Kidney epithelial cell (primary cell): ENCODE measurements around the gene DKK2. TPM values are rescaled to one million over a fixed set of nuclear protein-coding genes. Genes with fewer than 3 reads are reported as not detected.
A peak's percentile ranks its signal among the peaks of the same experiment; 100 is the strongest.

ENCODE experiments used
- DNase-seq: peaks from one replicate; pipeline ENCODE4 v3.0.0-alpha.2; 2010; ENCODE audit warnings: low read depth
- H3K27me3 ChIP-seq: 2 replicates; pipeline ENCODE4 v1.6.0; 2011; ENCODE audit warnings: low read length; ENCODE audit not compliant: control insufficient read depth, insufficient read depth
- H3K36me3 ChIP-seq: 2 replicates; pipeline ENCODE4 v1.5.1; 2011; ENCODE audit warnings: low read length; ENCODE audit not compliant: control insufficient read depth, insufficient read depth
- H3K4me3 ChIP-seq: 2 replicates; pipeline ENCODE4 v1.5.1; 2011; ENCODE audit warnings: low read depth, mild to moderate bottlenecking, control low read depth, low read length
- total RNA-seq: library from RNA; depleted of rRNA; stranded (reverse); fragments of >200 nt; gene quantifications from 2 replicates; pipeline ENCODE4 v1.2.3, GENCODE V29; 2015
- TF ChIP-seq, protein P1 (sequence below): IDR thresholded peaks from 2 replicates; pipeline ENCODE4 v1.5.1; 2011; ENCODE audit warnings: mild to moderate bottlenecking, moderate library complexity, low read length, control low read depth, inconsistent platforms; ENCODE audit not compliant: insufficient read depth, poor library complexity, severe bottlenecking

The DKK2 gene
- total RNA-seq, 1 donor from 2014 or later = not detected

DNA sequence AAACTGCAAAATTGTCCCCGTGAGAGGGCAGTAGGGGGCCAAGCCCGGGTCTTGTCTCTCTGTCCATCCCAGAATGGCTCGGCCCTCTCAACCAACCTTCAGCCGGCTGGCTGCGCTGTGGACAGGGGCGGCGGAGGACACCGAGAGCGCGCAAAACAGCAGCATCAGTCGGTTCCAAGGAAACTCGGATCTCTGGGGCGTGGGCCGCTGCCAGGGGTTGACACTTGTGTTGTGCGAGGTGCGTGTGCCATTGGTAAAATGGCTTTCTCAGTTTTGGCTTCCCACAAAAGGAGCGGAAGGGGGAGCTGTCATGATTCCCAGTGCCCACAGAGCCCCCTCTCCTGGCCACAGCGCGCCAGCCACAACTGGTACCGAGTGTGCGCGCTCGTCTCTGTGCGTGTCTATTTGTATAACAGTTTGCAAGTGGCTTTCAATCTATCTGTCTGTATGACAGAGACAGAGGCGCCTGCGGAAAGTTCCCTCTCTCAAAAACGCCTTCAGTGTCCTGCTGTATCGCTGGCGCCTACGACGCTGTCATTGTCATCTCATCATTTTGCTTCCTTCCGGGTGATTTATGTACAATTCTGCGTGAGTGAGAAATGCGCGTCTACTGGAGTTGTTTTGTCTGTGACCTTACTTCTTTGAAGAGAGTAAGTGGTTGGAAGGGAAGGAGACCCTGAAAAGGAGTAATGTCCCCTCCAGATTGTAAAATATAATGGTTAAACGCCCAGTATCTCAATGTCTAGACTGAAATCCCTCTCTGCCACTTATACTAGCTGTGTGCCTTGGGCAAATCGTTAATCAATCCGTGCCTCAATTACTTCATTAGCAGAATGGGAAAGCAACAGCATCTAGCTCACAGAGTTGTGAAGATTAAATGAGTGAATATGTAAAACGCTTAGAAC lies 1.8 kb downstream of the DKK2 start:
- Histone ChIP-seq H3K4me3 (peak overlapping the region; percentile 23), H3K36me3 (no peaks in the 10 kb centered on the region), H3K27me3 (peaks cover 40% of the 10 kb centered on the region)
- DNase-seq = no peak
- TF ChIP-seq, protein P1, sequence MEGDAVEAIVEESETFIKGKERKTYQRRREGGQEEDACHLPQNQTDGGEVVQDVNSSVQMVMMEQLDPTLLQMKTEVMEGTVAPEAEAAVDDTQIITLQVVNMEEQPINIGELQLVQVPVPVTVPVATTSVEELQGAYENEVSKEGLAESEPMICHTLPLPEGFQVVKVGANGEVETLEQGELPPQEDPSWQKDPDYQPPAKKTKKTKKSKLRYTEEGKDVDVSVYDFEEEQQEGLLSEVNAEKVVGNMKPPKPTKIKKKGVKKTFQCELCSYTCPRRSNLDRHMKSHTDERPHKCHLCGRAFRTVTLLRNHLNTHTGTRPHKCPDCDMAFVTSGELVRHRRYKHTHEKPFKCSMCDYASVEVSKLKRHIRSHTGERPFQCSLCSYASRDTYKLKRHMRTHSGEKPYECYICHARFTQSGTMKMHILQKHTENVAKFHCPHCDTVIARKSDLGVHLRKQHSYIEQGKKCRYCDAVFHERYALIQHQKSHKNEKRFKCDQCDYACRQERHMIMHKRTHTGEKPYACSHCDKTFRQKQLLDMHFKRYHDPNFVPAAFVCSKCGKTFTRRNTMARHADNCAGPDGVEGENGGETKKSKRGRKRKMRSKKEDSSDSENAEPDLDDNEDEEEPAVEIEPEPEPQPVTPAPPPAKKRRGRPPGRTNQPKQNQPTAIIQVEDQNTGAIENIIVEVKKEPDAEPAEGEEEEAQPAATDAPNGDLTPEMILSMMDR = peak; percentile 62

DNA sequence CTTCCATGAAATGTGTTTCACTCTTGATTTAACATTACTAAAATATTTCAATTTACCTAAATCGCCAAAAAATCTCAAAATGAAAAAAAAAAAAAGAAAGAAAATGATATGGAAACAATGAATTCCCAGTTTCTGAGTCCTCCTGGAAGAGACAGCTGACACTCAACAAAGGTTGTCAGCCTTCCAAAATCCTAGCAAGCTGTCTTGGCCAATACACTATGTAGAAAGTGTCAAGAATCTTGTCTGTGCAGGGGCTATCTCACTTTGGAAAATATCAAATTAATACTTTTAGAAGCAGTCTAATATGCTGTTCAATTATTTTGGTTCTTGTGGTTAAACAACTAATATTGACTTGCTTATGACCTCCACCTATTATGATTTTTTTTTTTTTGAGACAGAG lies 8.7 kb downstream of the DKK2 start:
- Histone ChIP-seq H3K36me3 (no peaks in the 10 kb centered on the region), H3K27me3 (no peaks in the 10 kb centered on the region), H3K4me3 (no peak overlapping the region)
- TF ChIP-seq, protein P1 = no peak
- DNase-seq = no peak

DNA sequence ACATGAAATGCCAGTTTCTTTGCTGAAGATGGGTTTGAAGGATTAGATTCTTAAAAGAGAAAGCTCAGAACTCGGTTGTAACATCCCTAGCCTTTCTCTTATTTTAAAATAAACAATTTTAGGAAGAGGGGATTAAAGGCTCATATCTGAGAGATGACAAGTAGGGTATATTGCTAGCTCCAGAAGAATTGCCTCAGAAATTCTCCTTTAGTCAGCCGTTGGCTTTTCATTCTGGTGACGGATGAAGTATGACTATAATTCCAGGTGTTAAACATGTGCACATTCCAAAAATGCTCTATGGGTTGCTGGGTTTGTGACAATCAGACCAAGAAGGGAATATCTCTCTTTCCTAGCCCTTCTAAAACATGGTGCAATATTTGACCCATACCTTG lies 17.8 kb downstream of the DKK2 start:
- TF ChIP-seq, protein P1 = no peak
- DNase-seq = no peak
- no peaks in the 10 kb centered on the region for H3K27me3 ChIP-seq
- no peak overlapping the region for H3K4me3 ChIP-seq
- H3K36me3 ChIP-seq = no peaks in the 10 kb centered on the region

DNA sequence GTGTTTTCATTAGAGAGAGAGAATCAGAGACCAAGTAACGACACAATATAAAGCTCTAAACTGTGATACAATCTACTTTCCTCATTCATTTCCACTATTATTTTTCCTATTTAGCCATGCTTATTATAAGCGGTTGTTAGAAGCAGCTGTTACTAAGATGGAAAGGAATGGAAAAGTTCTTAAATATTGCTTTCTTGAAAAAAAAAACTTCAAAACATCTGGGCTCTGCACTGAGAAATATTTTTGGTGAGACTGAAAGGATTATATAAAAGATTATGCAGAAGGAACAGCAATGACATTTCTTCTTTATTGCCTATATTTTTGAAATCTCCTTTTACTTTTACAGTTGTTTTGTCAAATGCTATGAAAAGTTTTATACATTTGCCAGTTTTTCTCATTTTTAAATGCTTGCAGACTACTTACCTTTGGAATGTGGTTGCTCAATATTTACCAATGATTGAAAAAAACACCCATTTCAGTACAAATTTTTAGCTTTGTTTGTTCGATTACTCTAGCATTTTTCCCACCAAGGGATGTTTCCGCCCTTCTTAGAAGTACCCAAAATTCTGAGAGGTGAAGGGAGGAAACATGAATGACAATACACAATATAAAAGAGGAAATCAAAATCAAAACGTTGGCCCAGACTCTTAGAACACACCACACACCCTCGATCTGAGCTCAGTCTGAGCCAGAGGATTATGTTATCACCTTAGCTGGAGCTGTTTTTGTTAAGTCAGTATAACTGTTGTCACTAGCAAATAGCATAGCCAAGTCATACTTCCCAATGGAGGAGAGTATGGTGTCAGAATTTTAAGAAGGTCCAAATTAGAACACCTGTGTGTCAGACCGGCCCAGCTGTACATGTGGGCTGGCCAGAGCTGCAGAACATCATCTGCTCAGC lies 18.4 kb downstream of the DKK2 start:
- Histone ChIP-seq H3K36me3 (no peaks in the 10 kb centered on the region), H3K27me3 (no peaks in the 10 kb centered on the region), H3K4me3 (no peak overlapping the region)
- TF ChIP-seq, protein P1 = no peak
- DNase-seq = no peak

DNA sequence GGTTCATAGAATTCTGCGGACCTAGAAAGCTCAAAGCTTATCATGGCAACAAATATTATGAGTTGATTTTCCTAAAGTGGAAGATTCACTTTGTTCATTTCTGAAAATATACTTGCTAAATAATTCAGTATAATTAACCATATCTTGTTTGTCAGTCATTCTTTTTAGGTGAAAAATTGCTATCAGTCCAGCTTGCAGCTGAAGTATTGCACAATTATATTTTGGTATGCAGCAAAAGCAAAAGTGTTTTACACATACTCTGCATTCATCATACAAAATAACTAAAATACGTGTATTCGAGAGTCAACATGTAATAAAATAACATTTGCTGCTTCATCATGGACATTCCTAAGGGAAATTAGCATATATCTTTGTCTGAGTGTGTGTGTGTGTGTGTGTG lies 24.8 kb downstream of the DKK2 start:
- no peak for DNase-seq
- TF ChIP-seq, protein P1 = no peak
- H3K4me3 ChIP-seq = no peak overlapping the region
- no peaks in the 10 kb centered on the region for H3K36me3 ChIP-seq
- no peaks in the 10 kb centered on the region for H3K27me3 ChIP-seq
